HEK293T (cell line): ENCODE data around the gene STRADA.

Experiments used
- ARNT ChIP-seq: fragments of 450-650 bp; IDR thresholded peaks from 2 replicates; pipeline ENCODE4 v1.6.1; 2017; ENCODE audit warnings: mild to moderate bottlenecking
- BHLHE40 ChIP-seq: fragments of 450-650 bp; IDR thresholded peaks from 2 replicates; pipeline ENCODE4 v1.6.1; 2016; ENCODE audit warnings: mild to moderate bottlenecking, moderate library complexity, borderline replicate concordance
- CTBP1 ChIP-seq: fragments of 450-650 bp; IDR thresholded peaks from 2 replicates; pipeline ENCODE4 v1.6.1; 2016; ENCODE audit warnings: borderline replicate concordance
- FOXA1 ChIP-seq: fragments of 450-650 bp; IDR thresholded peaks from 2 replicates; pipeline ENCODE4 v1.6.1; 2016; ENCODE audit warnings: mild to moderate bottlenecking
- FOXK2 ChIP-seq: fragments of 450-650 bp; IDR thresholded peaks from 2 replicates; pipeline ENCODE4 v1.6.1; 2016; ENCODE audit warnings: mild to moderate bottlenecking
- FOXM1 ChIP-seq: fragments of 450-650 bp; IDR thresholded peaks from 2 replicates; pipeline ENCODE4 v1.6.1; 2017; ENCODE audit warnings: mild to moderate bottlenecking, borderline replicate concordance
- L3MBTL2 ChIP-seq: fragments of 450-650 bp; conservative IDR thresholded peaks from 2 replicates; pipeline ENCODE4 v1.6.1; 2016; ENCODE audit warnings: mild to moderate bottlenecking
- LEF1 ChIP-seq: fragments of 450-650 bp; IDR thresholded peaks from 2 replicates; pipeline ENCODE4 v1.6.1; 2017; ENCODE audit warnings: mild to moderate bottlenecking, borderline replicate concordance
- SP1 ChIP-seq: fragments of 450-650 bp; IDR thresholded peaks from 2 replicates; pipeline ENCODE4 v1.6.1; 2017
- SUZ12 ChIP-seq: fragments of 450-650 bp; IDR thresholded peaks from 2 replicates; pipeline ENCODE4 v1.6.1; 2016; ENCODE audit warnings: mild to moderate bottlenecking
- TARDBP ChIP-seq: fragments of 450-650 bp; IDR thresholded peaks from 2 replicates; pipeline ENCODE4 v1.6.1; 2016
- TF ChIP-seq, protein P1 (sequence below): fragments of 450-650 bp; IDR thresholded peaks from 2 replicates; pipeline ENCODE4 v1.6.1; 2016

DNA sequence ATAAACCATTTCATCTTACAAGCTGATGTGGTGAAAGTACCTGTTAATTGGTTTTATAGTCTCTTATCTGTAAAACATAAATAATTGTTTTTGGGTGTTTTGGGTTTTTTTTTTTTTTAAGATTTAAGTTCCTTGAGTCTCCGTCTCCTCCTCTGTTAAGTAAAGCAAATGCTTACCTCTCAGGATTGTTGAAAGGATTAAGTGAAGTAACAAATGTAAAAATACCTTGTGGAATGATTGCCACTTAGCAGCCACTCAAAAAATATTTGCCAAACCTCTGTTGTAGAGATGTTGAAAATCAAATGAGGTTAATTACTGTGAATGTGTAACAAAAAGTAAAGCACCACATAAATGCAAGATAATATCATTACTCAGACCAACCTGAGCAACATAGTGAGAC is 60.9 kb downstream of the STRADA start:
- TF ChIP-seq FOXK2 (no peak), SP1 (no peak), CTBP1 (no peak), FOXA1 (no peak), FOXM1 (no peak), ARNT (no peak), SUZ12 (no peak), BHLHE40 (no peak), TARDBP (no peak), LEF1 (no peak), L3MBTL2 (no peak)
- TF ChIP-seq, protein P1, sequence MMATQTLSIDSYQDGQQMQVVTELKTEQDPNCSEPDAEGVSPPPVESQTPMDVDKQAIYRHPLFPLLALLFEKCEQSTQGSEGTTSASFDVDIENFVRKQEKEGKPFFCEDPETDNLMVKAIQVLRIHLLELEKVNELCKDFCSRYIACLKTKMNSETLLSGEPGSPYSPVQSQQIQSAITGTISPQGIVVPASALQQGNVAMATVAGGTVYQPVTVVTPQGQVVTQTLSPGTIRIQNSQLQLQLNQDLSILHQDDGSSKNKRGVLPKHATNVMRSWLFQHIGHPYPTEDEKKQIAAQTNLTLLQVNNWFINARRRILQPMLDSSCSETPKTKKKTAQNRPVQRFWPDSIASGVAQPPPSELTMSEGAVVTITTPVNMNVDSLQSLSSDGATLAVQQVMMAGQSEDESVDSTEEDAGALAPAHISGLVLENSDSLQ: no peak
